ENCODE results near the gene HIVEP2.

HIVEP2 gene

DNA sequence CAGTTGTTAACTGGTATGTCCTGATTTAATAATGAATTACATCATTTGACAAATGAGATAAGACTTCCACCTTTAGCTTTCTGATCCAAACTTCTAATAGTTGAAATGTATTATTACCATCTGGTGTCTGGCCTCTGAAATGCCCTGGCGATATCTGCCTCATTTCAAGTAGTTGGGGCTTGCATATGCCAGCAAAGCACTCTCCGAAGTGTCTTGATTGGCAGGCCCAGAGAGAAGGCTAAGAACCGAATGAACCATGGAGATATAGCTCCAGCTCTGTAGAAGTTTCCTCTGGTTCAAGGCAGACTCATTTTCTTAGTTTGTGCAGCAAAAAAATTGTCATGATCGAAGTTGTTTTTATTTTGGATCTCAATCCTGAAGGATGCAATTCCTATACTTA lies 13.4 kb upstream of the HIVEP2 start:
- Histone ChIP-seq H3K4me3 (ENCODE audit: low read depth in 1 of 2, low read length in 2 of 2) (no peak overlapping the region), H3K36me3 (ENCODE audit: control insufficient read depth in 1 of 2, insufficient read depth in 2 of 2, low read length in 2 of 2) (no peaks in the 10 kb centered on the region), H3K27ac (ENCODE audit: low read depth, low read length) (no peak overlapping the region), H3K27me3 (ENCODE audit: control insufficient read depth in 1 of 2, insufficient read depth in 2 of 2, low read length in 2 of 2) (no peaks in the 10 kb centered on the region), H3K4me1 (ENCODE audit: control insufficient read depth in 1 of 2, insufficient read depth in 2 of 2, low read length in 2 of 2) (no peaks in the 10 kb centered on the region), H3K9me3 (ENCODE audit: control insufficient read depth in 1 of 2, low read length in 2 of 2) (no peaks in the 10 kb centered on the region), H3K9ac (ENCODE audit: low read depth in 1 of 2, low read length in 2 of 2) (no peak overlapping the region)

- H3K27me3 ChIP-seq (ENCODE audit: control insufficient read depth in 1 of 2, insufficient read depth in 2 of 2, low read length in 2 of 2), result no peaks in the 10 kb centered on the region
- H3K36me3 ChIP-seq (ENCODE audit: control insufficient read depth in 1 of 2, insufficient read depth in 2 of 2, low read length in 2 of 2), result no peaks in the 10 kb centered on the region
- H3K9ac ChIP-seq (ENCODE audit: low read depth in 1 of 2, low read length in 2 of 2), result no peak overlapping the region
- no peaks in the 10 kb centered on the region for H3K4me1 ChIP-seq (ENCODE audit: control insufficient read depth in 1 of 2, insufficient read depth in 2 of 2, low read length in 2 of 2)
- no peak overlapping the region for H3K27ac ChIP-seq (ENCODE audit: low read depth, low read length)
- H3K9me3 ChIP-seq (ENCODE audit: control insufficient read depth in 1 of 2, low read length in 2 of 2), result no peaks in the 10 kb centered on the region
- H3K4me3 ChIP-seq (ENCODE audit: low read depth in 1 of 2, low read length in 2 of 2), result no peak overlapping the region
Observed at GRCh38 chr6:142956726-142957125, 11.8 kb upstream of the HIVEP2 start.

DNA sequence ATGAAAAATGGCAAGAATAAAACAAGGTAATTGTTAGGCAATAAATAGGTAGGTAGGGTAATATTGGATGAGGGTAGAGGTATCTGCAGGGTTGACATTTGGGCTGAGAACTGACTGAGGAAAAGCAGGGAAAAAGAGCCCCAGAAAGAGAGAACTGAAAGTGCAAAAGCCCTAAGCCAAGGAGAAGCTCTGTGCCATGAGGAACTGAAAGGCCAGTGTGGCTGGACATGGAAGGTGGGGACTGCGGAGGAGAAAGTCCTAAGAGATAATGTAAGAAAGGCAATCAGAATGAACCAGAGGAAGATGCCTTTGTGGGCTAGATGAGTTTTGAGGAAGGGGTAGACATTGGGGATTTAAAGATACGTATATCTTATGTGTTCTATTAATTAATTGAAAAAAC lies 9.9 kb upstream of the HIVEP2 start:
- Histone ChIP-seq H3K4me1 (ENCODE audit: control insufficient read depth in 1 of 2, insufficient read depth in 2 of 2, low read length in 2 of 2) (no peaks in the 10 kb centered on the region), H3K27me3 (ENCODE audit: control insufficient read depth in 1 of 2, insufficient read depth in 2 of 2, low read length in 2 of 2) (no peaks in the 10 kb centered on the region), H3K27ac (ENCODE audit: low read depth, low read length) (no peak overlapping the region)

DNA sequence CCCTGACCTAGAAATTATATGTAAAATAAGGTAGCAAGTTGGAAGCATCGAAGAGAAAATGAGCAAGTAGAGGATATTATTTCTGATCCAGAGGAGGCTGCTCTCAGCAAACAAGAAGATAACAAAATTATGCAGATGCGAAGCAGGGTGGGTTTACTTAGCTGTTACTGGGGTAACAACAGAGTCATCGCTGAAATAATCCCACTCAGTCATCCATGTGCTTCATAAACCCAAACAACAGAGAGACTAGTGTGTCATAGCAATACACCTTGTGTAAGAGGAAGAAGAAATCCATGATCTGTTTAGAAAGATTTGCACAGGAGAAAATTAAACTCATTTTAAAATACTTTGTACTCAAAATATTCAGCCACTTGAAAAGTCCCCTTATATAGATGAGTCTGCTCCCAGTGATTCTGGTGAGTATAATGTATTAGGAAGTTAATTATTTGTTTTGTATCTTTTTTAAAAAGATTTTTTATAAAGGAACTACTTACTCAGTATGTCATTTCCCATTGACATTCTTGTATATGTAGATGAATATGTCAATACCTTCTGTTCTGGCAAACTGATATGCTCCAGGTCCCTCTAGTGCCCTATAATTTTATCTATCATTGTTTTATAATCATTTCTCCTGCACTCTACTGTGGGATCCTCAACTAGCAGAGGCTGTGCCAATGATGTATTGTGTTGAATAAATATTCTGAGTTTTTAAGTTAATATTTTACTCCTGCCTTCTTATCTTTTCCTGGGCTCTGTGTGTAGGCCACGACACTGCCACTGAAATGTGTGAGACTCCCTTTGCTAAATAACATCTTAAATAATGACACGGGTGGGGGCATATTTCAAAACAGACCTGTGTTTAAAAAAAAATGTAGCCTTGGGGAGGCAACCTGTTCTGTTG lies 8.6 kb upstream of the HIVEP2 start:
- H3K27me3 ChIP-seq (ENCODE audit: control insufficient read depth in 1 of 2, insufficient read depth in 2 of 2, low read length in 2 of 2), result no peaks in the 10 kb centered on the region
- H3K4me1 ChIP-seq (ENCODE audit: control insufficient read depth in 1 of 2, insufficient read depth in 2 of 2, low read length in 2 of 2), result no peaks in the 10 kb centered on the region
- H3K27ac ChIP-seq (ENCODE audit: low read depth, low read length), result no peak overlapping the region
- H3K9ac ChIP-seq (ENCODE audit: low read depth in 1 of 2, low read length in 2 of 2), result no peak overlapping the region
- H3K36me3 ChIP-seq (ENCODE audit: control insufficient read depth in 1 of 2, insufficient read depth in 2 of 2, low read length in 2 of 2), result no peaks in the 10 kb centered on the region
- no peaks in the 10 kb centered on the region for H3K9me3 ChIP-seq (ENCODE audit: control insufficient read depth in 1 of 2, low read length in 2 of 2)
- no peak overlapping the region for H3K4me3 ChIP-seq (ENCODE audit: low read depth in 1 of 2, low read length in 2 of 2)

More for the DNA sequence above, 9.9 kb upstream of the HIVEP2 start:
- H3K9me3 ChIP-seq (ENCODE audit: control insufficient read depth in 1 of 2, low read length in 2 of 2), result no peaks in the 10 kb centered on the region
- H3K4me3 ChIP-seq (ENCODE audit: low read depth in 1 of 2, low read length in 2 of 2), result no peak overlapping the region
- no peak overlapping the region for H3K9ac ChIP-seq (ENCODE audit: low read depth in 1 of 2, low read length in 2 of 2)
- no peaks in the 10 kb centered on the region for H3K36me3 ChIP-seq (ENCODE audit: control insufficient read depth in 1 of 2, insufficient read depth in 2 of 2, low read length in 2 of 2)

- H3K36me3 ChIP-seq (ENCODE audit: control insufficient read depth in 1 of 2, insufficient read depth in 2 of 2, low read length in 2 of 2), result no peaks in the 10 kb centered on the region
- no peak overlapping the region for H3K27ac ChIP-seq (ENCODE audit: low read depth, low read length)
- H3K9me3 ChIP-seq (ENCODE audit: control insufficient read depth in 1 of 2, low read length in 2 of 2), result no peaks in the 10 kb centered on the region
- no peak overlapping the region for H3K9ac ChIP-seq (ENCODE audit: low read depth in 1 of 2, low read length in 2 of 2)
- H3K4me3 ChIP-seq (ENCODE audit: low read depth in 1 of 2, low read length in 2 of 2), result no peak overlapping the region
- no peaks in the 10 kb centered on the region for H3K27me3 ChIP-seq (ENCODE audit: control insufficient read depth in 1 of 2, insufficient read depth in 2 of 2, low read length in 2 of 2)
- peaks cover 0 to 4% of the 10 kb centered on the region in 2 donors for H3K4me1 ChIP-seq (ENCODE audit: control insufficient read depth in 1 of 2, insufficient read depth in 2 of 2, low read length in 2 of 2)
Observed at GRCh38 chr6:142952614-142953013, 7.6 kb upstream of the HIVEP2 start.

- Histone ChIP-seq H3K27me3 (ENCODE audit: control insufficient read depth in 1 of 2, insufficient read depth in 2 of 2, low read length in 2 of 2) (no peaks in the 10 kb centered on the region), H3K4me3 (ENCODE audit: low read depth in 1 of 2, low read length in 2 of 2) (no peak overlapping the region), H3K4me1 (ENCODE audit: control insufficient read depth in 1 of 2, insufficient read depth in 2 of 2, low read length in 2 of 2) (peaks cover 0 to 4% of the 10 kb centered on the region in 2 donors), H3K36me3 (ENCODE audit: control insufficient read depth in 1 of 2, insufficient read depth in 2 of 2, low read length in 2 of 2) (no peaks in the 10 kb centered on the region), H3K27ac (ENCODE audit: low read depth, low read length) (no peak overlapping the region), H3K9ac (ENCODE audit: low read depth in 1 of 2, low read length in 2 of 2) (no peak overlapping the region), H3K9me3 (ENCODE audit: control insufficient read depth in 1 of 2, low read length in 2 of 2) (no peaks in the 10 kb centered on the region)
Observed at GRCh38 chr6:142950291-142950690, 5.3 kb upstream of the HIVEP2 start.

- Histone ChIP-seq H3K27ac (ENCODE audit: low read depth, low read length) (peak overlapping the region; percentile 99), H3K36me3 (ENCODE audit: control insufficient read depth in 1 of 2, insufficient read depth in 2 of 2, low read length in 2 of 2) (no peaks in the 10 kb centered on the region), H3K4me3 (ENCODE audit: low read depth in 1 of 2, low read length in 2 of 2) (peak overlapping the region; percentile 94 to 98), H3K9ac (ENCODE audit: low read depth in 1 of 2, low read length in 2 of 2) (peak overlapping the region; percentile 97), H3K4me1 (ENCODE audit: control insufficient read depth in 1 of 2, insufficient read depth in 2 of 2, low read length in 2 of 2) (peaks cover 10 to 14% of the 10 kb centered on the region in 2 donors), H3K9me3 (ENCODE audit: control insufficient read depth in 1 of 2, low read length in 2 of 2) (no peaks in the 10 kb centered on the region), H3K27me3 (ENCODE audit: control insufficient read depth in 1 of 2, insufficient read depth in 2 of 2, low read length in 2 of 2) (no peaks in the 10 kb centered on the region)
Observed at GRCh38 chr6:142947714-142948480, 2.9 kb upstream of the HIVEP2 start.

GRCh38 chr6:142946924-142947713 lies 2.1 kb upstream of the HIVEP2 start:
- H3K36me3 ChIP-seq (ENCODE audit: control insufficient read depth in 1 of 2, insufficient read depth in 2 of 2, low read length in 2 of 2), result no peaks in the 10 kb centered on the region
- peak overlapping the region; percentile 94 to 98 for H3K4me3 ChIP-seq (ENCODE audit: low read depth in 1 of 2, low read length in 2 of 2)
- peak overlapping the region; percentile 99 for H3K27ac ChIP-seq (ENCODE audit: low read depth, low read length)
- peak overlapping the region; percentile 97 for H3K9ac ChIP-seq (ENCODE audit: low read depth in 1 of 2, low read length in 2 of 2)
- no peaks in the 10 kb centered on the region for H3K9me3 ChIP-seq (ENCODE audit: control insufficient read depth in 1 of 2, low read length in 2 of 2)
- H3K4me1 ChIP-seq (ENCODE audit: control insufficient read depth in 1 of 2, insufficient read depth in 2 of 2, low read length in 2 of 2), result peaks cover 12 to 22% of the 10 kb centered on the region in 2 donors
- H3K27me3 ChIP-seq (ENCODE audit: control insufficient read depth in 1 of 2, insufficient read depth in 2 of 2, low read length in 2 of 2), result no peaks in the 10 kb centered on the region

- H3K4me3 ChIP-seq (ENCODE audit: low read depth in 1 of 2, low read length in 2 of 2), result peak overlapping the region; percentile 94 to 98
- no peaks in the 10 kb centered on the region for H3K27me3 ChIP-seq (ENCODE audit: control insufficient read depth in 1 of 2, insufficient read depth in 2 of 2, low read length in 2 of 2)
- H3K9me3 ChIP-seq (ENCODE audit: control insufficient read depth in 1 of 2, low read length in 2 of 2), result no peaks in the 10 kb centered on the region
Observed at GRCh38 chr6:142946181-142946923, 1.4 kb upstream of the HIVEP2 start.

More at GRCh38 chr6:142946181-142946923, 1.4 kb upstream of the HIVEP2 start:
- Histone ChIP-seq H3K36me3 (ENCODE audit: control insufficient read depth in 1 of 2, insufficient read depth in 2 of 2, low read length in 2 of 2) (no peaks in the 10 kb centered on the region), H3K9ac (ENCODE audit: low read depth in 1 of 2, low read length in 2 of 2) (peak overlapping the region; percentile 97), H3K27ac (ENCODE audit: low read depth, low read length) (peak overlapping the region; percentile 99), H3K4me1 (ENCODE audit: control insufficient read depth in 1 of 2, insufficient read depth in 2 of 2, low read length in 2 of 2) (peaks cover 12 to 23% of the 10 kb centered on the region in 2 donors)

Measured in duodenal mucosa (tissue), 2 donors.